Right lobe of liver (tissue), 6 donors: ENCODE measurements around the gene FER. TPM values are rescaled to one million over a fixed set of nuclear protein-coding genes. Genes with fewer than 3 reads are reported as not detected.
"Not testable (repeated sequence)": the region's sequence is repeated elsewhere in the genome, so short reads cannot be mapped to it uniquely, and the experiment has no call there.

Source experiments
- ATAC-seq, 4 donors: fragments of 200-7000 bp; cut with Tn5 transposase; one replicate each; pipeline ENCODE4 v1.9.1; 2020; ENCODE audit warnings: mild to moderate bottlenecking in 4 of 4, moderate library complexity in 4 of 4
- DNase-seq, 3 donors: peaks; one replicate each; pipeline ENCODE4 v3.0.0-alpha.2; 2020
- H3K27ac ChIP-seq, 3 donors: fragments of 200-600 bp; one replicate each; pipeline ENCODE4 v1.8.0; 2022
- H3K27me3 ChIP-seq, 2 donors: fragments of 200-600 bp; one replicate each; pipeline ENCODE4 v1.8.0; 2022
- H3K36me3 ChIP-seq, 4 donors: fragments of 200-600 bp; sonication (generic) in 1 of 4; one replicate each; pipeline versions ENCODE4 v1.5.1 to v1.8.0; 2017 to 2022; ENCODE audit warnings: control low read depth in 1 of 4
- H3K4me1 ChIP-seq, 4 donors: fragments of 200-600 bp; sonication (generic) in 1 of 4; one replicate each; pipeline versions ENCODE4 v1.5.1 to v1.8.0; 2017 to 2022; ENCODE audit warnings: control low read depth in 1 of 4
- H3K4me3 ChIP-seq, 3 donors: fragments of 200-600 bp; one replicate each; pipeline ENCODE4 v1.8.0; 2022
- H3K9me3 ChIP-seq, 4 donors: fragments of 200-600 bp; sonication (generic) in 1 of 4; one replicate each; pipeline versions ENCODE4 v1.5.1 to v1.8.0; 2017 to 2022; ENCODE audit warnings: control low read depth in 1 of 4
- POLR2A ChIP-seq: fragments of 450-650 bp; IDR thresholded peaks from one replicate; pipeline ENCODE4 v1.6.1; 2017; ENCODE audit warnings: antibody characterized with exemption, mild to moderate bottlenecking
- WGBS: methylation state at CpG from one replicate; pipeline ENCODE4 v1.1.6; 2018; ENCODE audit warnings: low coverage, low lambda C conversion rate; ENCODE audit not compliant: insufficient coverage; ENCODE audit errors: missing lambda C conversion rate; 5-methylcytosine and 5-hydroxymethylcytosine counted together
- intact Hi-C, 2 donors: fragments of 100-400 bp; cut with DNase I; formaldehyde crosslinking; loops; one replicate each; pipeline versions ENCODE4 v1.11.2 to v1.14.1; 2022
- total RNA-seq, 6 experiments: library from RNA; depleted of rRNA in 2 of 6; stranded (reverse); fragments of >200 nt in 2 of 6; fragmentation: NEBNext Ultra II Directional in 3 of 6; extraction: Animal tissue kit (Norgen Biotek cat#: 25700) in 3 of 6; gene quantifications; one replicate each; pipeline versions ENCODE4 v1.1.0 to v1.2.4, GENCODE V29; 2016 to 2023
- TF ChIP-seq, protein P1 (sequence below), 4 donors: fragments of 200-600 bp in 3 of 4; fragments of 450-650 bp in 1 of 4; IDR thresholded peaks; one replicate each; pipeline versions ENCODE4 v1.5.1 to v1.8.0; 2016 to 2022; ENCODE audit warnings: antibody characterized with exemption in 4 of 4, mild to moderate bottlenecking in 2 of 4
- donor health status: DM: no; HTN: yes; CAD: no.
- donor health status: DM: no; HTN: no; CAD: no.
- donor health status: DM: no; HTN: no; CAD: no.
- donor health status: DM: no; HTN: yes; CAD: no.
- donor health status: DM: no; HTN: yes; CAD: no.

FER gene
- total RNA-seq, 6 experiments from 2014 or later: 2.6 to 10.9 (median 5.0) TPM

DNA sequence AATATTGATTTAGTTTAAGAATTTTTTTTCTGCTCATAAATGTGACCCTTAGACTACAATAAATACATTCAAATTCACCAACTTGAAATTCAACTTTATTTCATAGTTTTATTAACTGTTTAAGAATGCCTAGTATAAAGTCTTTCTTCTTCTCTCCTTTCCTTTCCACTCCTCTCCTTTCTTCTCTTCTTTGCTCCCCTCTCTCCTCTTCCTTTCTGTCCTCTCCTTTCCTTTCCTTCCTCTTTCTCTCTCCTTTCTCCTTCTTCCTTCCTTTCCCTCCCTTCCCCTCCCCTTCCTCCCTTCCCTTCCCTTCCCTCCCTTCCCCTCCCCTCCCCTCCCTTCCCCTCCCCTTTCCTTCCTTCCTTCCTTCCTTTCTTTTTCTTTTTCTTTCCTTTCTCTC is 150.6 kb downstream of the FER start:
- no peak for TF ChIP-seq POLR2A
- TF ChIP-seq, protein P1, sequence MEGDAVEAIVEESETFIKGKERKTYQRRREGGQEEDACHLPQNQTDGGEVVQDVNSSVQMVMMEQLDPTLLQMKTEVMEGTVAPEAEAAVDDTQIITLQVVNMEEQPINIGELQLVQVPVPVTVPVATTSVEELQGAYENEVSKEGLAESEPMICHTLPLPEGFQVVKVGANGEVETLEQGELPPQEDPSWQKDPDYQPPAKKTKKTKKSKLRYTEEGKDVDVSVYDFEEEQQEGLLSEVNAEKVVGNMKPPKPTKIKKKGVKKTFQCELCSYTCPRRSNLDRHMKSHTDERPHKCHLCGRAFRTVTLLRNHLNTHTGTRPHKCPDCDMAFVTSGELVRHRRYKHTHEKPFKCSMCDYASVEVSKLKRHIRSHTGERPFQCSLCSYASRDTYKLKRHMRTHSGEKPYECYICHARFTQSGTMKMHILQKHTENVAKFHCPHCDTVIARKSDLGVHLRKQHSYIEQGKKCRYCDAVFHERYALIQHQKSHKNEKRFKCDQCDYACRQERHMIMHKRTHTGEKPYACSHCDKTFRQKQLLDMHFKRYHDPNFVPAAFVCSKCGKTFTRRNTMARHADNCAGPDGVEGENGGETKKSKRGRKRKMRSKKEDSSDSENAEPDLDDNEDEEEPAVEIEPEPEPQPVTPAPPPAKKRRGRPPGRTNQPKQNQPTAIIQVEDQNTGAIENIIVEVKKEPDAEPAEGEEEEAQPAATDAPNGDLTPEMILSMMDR (IDR thresholded peaks at IDR 0.05): no peak
- no peak for DNase-seq
- Histone ChIP-seq H3K27ac (no peak overlapping the region), H3K4me1 (no peaks in the 10 kb centered on the region), H3K9me3 (no peaks in the 10 kb centered on the region), H3K4me3 (no peak overlapping the region), H3K27me3 (no peaks in the 10 kb centered on the region), H3K36me3 (no peaks in the 10 kb centered on the region)
- no peak for ATAC-seq
- intact Hi-C loops: no loop called here

DNA sequence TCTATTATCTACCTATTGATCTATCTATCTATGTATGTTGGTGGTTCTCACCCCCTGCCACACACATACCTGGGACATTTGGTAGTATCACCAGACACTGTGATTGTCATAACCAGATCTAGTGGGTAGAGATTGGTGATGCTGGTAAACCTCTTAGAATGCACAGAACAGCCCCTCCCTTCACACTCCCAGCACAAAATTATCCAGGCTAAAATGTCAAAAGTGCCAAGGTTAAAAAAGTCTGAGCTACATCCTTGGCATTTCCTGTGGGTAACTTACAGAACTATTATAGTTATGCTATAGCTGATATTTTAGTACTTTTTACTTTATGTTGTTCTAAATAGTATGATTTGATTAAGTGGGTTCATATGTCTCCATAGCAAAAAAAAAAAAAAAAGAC is 151.0 kb downstream of the FER start:
- Histone ChIP-seq H3K4me3 (no peak overlapping the region), H3K27ac (no peak overlapping the region), H3K9me3 (no peaks in the 10 kb centered on the region), H3K4me1 (no peaks in the 10 kb centered on the region), H3K36me3 (no peaks in the 10 kb centered on the region), H3K27me3 (no peaks in the 10 kb centered on the region)
- intact Hi-C loops: no loop called here
- ATAC-seq (no peak), DNase-seq (no peak)
- TF ChIP-seq POLR2A: no peak
- TF ChIP-seq, protein P1 (IDR thresholded peaks at IDR 0.05): no peak

DNA sequence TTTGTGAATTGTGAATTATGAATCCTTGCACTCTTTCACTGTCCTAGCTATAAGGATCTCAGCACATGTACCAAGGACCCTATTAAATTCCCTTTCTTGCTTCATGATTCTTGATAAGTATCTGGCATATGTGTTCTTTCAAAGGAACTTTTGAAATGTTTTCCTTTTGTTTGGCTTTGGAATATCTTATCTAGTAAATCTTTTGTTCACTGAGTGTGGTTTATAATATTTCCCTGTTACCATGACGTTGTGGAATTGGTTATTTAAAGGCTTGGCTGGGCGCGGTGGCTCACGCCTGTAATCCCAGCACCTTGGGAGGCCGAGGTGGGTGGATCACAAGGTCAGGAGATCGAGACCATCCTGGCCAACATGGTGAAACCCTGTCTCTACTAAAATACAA is 151.5 kb downstream of the FER start:
- H3K4me1 ChIP-seq, DNase-seq, H3K36me3 ChIP-seq, H3K27me3 ChIP-seq, H3K4me3 ChIP-seq, H3K9me3 ChIP-seq, H3K27ac ChIP-seq, ATAC-seq, intact Hi-C loops: not testable (repeated sequence)
- WGBS: 98% methylated on average over 6 of the region's 6 CpGs

DNA sequence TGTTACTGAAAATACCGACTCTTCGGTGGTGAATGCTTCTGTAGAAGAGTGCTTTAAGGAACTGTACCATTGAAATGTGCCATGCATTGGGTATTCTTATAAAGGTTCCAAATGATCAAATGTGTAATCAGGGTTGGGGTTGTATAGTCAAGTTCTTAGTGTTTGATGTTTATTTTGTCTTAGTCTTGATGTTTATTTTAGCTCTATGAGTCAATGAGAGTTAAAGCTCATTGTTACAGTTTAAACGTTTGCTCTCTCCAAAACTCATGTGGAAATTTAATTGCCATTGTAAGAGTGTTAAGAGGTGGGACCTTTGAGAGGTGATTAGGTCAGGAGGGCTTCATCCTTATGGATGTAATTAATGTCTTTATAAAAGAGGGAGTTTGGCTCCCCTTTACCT is 153.0 kb downstream of the FER start:
- peak in 1 of 4 donors; percentile 45 for ATAC-seq
- WGBS: 78% methylated on average over 3 of the region's 3 CpGs

DNA sequence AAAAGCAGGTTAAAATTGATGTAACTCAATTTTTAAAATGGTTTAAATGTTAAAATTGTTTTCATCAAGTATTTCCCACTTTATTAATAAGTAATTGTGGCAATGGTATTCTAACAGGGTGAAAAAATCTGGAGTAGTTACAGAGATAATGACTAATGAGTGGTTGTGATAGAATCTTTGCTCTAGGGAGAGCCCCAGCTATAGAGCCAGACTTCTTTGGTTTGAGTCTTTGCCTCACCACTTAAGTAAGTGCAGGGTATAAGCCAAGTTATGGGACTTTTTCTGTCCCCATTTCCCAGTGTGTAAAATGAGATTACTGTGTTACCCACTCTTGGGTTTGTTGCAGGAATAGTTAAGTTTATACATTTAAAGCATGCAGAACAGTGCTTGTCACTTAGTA is 158.1 kb downstream of the FER start:
- ATAC-seq: no peak
- Histone ChIP-seq H3K4me1 (no peaks in the 10 kb centered on the region), H3K27me3 (no peaks in the 10 kb centered on the region), H3K9me3 (no peaks in the 10 kb centered on the region), H3K27ac (no peak overlapping the region), H3K36me3 (no peaks in the 10 kb centered on the region), H3K4me3 (no peak overlapping the region)
- TF ChIP-seq POLR2A: no peak
- TF ChIP-seq, protein P1 (IDR thresholded peaks at IDR 0.05): no peak
- intact Hi-C loops: no loop called here
- DNase-seq: no peak

More for the DNA sequence above, 153.0 kb downstream of the FER start:
- intact Hi-C loops: no loop called here
- TF ChIP-seq, protein P1 (IDR thresholded peaks at IDR 0.05): no peak
- TF ChIP-seq POLR2A: no peak
- H3K36me3 ChIP-seq: no peaks in the 10 kb centered on the region
- H3K27me3 ChIP-seq: no peaks in the 10 kb centered on the region
- no peak overlapping the region for H3K4me3 ChIP-seq
- no peak overlapping the region for H3K27ac ChIP-seq
- H3K4me1 ChIP-seq: no peaks in the 10 kb centered on the region
- H3K9me3 ChIP-seq: no peaks in the 10 kb centered on the region
- DNase-seq: no peak
